HG03558 (cell line): ENCODE results near the gene LRCH2.
"Not testable (repeated sequence)": the region's sequence is repeated elsewhere in the genome, so short reads cannot be mapped to it uniquely, and the experiment has no call there.

Source experiments
- ATAC-seq: cut with Tn5 transposase; IDR thresholded peaks from one replicate; pipeline ENCODE4 v1.9.1; 2021; ENCODE audit warnings: moderate number of reproducible peaks; ENCODE audit not compliant: unreplicated experiment; ENCODE audit errors: extremely low read depth

Gene LRCH2

GRCh38 chrX:115233497-115234455 is at the start of gene LRCH2:
Gene LRCH2 (minus strand): TSS chrX:115234096. CDS start chrX:115234041, 55 bp downstream.
- ATAC-seq, result no peak

- ATAC-seq, result no peak
These were observed 35.3 kb upstream of the LRCH2 start for GRCh38 chrX:115269051-115269683.

GRCh38 chrX:115268421-115268820 is 34.5 kb upstream of the LRCH2 start:
- ATAC-seq, result no peak

GRCh38 chrX:115266300-115266699 is 32.4 kb upstream of the LRCH2 start:
- no peak for ATAC-seq

- ATAC-seq, result no peak
These were observed 30.1 kb upstream of the LRCH2 start for GRCh38 chrX:115264009-115264408.

GRCh38 chrX:115261148-115261547 is 27.3 kb upstream of the LRCH2 start:
- ATAC-seq, result no peak

GRCh38 chrX:115260330-115260729 is 26.4 kb upstream of the LRCH2 start:
- ATAC-seq, result no peak

GRCh38 chrX:115259238-115259875 is 25.5 kb upstream of the LRCH2 start:
- no peak for ATAC-seq

GRCh38 chrX:115257711-115258110 is 23.8 kb upstream of the LRCH2 start:
- ATAC-seq, result no peak

GRCh38 chrX:115255003-115255402 is 21.1 kb upstream of the LRCH2 start:
- no peak for ATAC-seq

GRCh38 chrX:115251458-115252233 is 17.8 kb upstream of the LRCH2 start:
- ATAC-seq, result no peak

- ATAC-seq, result no peak
These were observed 3.2 kb upstream of the LRCH2 start for GRCh38 chrX:115237056-115237455.

- no peak for ATAC-seq
These were observed 2.7 kb upstream of the LRCH2 start for GRCh38 chrX:115236560-115236959.

GRCh38 chrX:115234461-115234860 is 565 bp upstream of the LRCH2 start:
- no peak for ATAC-seq

- no peak for ATAC-seq
These were observed 881 bp downstream of the LRCH2 start for GRCh38 chrX:115232933-115233496.

- no peak for ATAC-seq
These were observed 4.4 kb downstream of the LRCH2 start for GRCh38 chrX:115229337-115230003.

- no peak for ATAC-seq
These were observed 7.0 kb downstream of the LRCH2 start for GRCh38 chrX:115226929-115227328.

GRCh38 chrX:115217346-115217745 is 16.6 kb downstream of the LRCH2 start:
- ATAC-seq, result not testable (repeated sequence)

- ATAC-seq, result no peak
These were observed 19.3 kb downstream of the LRCH2 start for GRCh38 chrX:115214605-115215004.
